KG1 (cell line): ENCODE results near the gene LBH.

Experiments
- DNase-seq: peaks from one replicate; lab custom pipeline; 2025; lab: John Stamatoyannopoulos, UW

Gene LBH

DNA sequence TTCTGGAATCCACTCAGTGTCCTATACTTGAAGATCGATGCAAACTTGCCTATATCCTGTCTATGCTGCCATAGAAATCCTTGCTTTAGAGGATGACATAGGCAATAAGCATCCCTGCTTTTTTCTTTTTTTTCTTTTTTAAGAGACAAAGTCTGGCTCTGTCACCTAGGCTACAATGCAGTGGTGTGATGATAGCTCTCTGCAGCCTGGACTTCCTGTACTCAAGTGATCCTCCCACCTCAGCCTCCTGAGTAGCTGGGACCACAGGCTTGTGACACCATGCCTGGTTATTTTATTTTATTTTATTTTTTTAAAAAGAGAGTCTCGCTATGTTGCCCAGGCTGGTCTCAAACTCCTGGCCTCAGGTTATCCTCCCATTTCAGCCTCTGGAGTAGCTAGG, 76.9 kb downstream of the LBH start:
- no peak for DNase-seq
